Progenitor cell of endocrine pancreas (in vitro differentiated cells): ENCODE measurements around the gene TNRC6B. TPM values are rescaled to one million over a fixed set of nuclear protein-coding genes. Genes with fewer than 3 reads are reported as not detected.

Experiments
- DNase-seq: peaks from one replicate; pipeline ENCODE4 v3.0.0; 2021; ENCODE audit warnings: low spot score; ENCODE audit not compliant: unreplicated experiment
- H3K27ac Mint-ChIP-seq: 2 replicates; pipeline ENCODE4 v1.8.0; 2021; ENCODE audit warnings: mild to moderate bottlenecking, moderate library complexity, mixed read lengths
- H3K27me3 Mint-ChIP-seq: 2 replicates; pipeline ENCODE4 v1.8.0; 2021; ENCODE audit warnings: mixed read lengths
- H3K36me3 Mint-ChIP-seq: 2 replicates; pipeline ENCODE4 v1.8.0; 2022; ENCODE audit warnings: mixed read lengths; ENCODE audit not compliant: insufficient read depth
- H3K4me1 Mint-ChIP-seq: 2 replicates; pipeline ENCODE4 v1.8.0; 2021; ENCODE audit warnings: low read depth, mixed read lengths
- H3K4me3 Mint-ChIP-seq: 2 replicates; pipeline ENCODE4 v1.8.0; 2021; ENCODE audit warnings: low read depth, mild to moderate bottlenecking, moderate library complexity, mixed read lengths
- H3K9me3 Mint-ChIP-seq: 2 replicates; pipeline ENCODE4 v1.8.0; 2021; ENCODE audit warnings: low read depth, mixed read lengths
- total RNA-seq: library from RNA; stranded (reverse); gene quantifications from 2 replicates; pipeline ENCODE4 v1.2.1, GENCODE V29; 2021
- TF ChIP-seq, protein P1 (sequence below): fragments of 200-600 bp; sonication (generic); IDR thresholded peaks from one replicate; pipeline ENCODE4 v1.5.0; 2021; ENCODE audit warnings: antibody characterized with exemption, mild to moderate bottlenecking; ENCODE audit not compliant: unreplicated experiment

Gene TNRC6B
- total RNA-seq, 1 donor from 2014 or later: 73.2 TPM

DNA sequence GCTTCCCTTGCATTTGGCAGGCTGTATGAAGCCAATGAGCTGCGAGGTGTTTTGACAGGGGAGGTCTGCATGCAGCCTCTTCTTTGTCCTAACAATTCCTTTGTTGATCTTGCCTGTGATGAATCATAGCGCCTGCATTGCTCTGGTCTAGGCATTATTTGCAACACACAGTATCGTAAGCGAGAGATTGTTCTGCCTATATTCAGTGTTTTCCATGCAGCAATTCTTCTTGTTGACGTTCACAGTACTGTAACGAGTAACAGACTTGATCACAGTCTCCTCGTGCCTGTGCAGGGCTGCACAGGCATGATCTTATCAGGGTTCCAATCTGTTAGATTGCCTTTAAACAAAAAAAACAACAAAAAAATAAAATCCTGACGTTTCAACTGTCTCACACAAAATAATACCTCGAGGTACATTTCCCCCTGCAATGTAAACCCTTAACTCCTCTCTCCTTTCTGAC is 154.6 kb downstream of the TNRC6B start:
- Mint-ChIP-seq H3K36me3 (peaks cover 8% of the 10 kb centered on the region), H3K27ac (no peak overlapping the region), H3K4me1 (peaks cover 20% of the 10 kb centered on the region), H3K4me3 (no peak overlapping the region), H3K27me3 (no peaks in the 10 kb centered on the region), H3K9me3 (no peaks in the 10 kb centered on the region)
- no peak for DNase-seq
- TF ChIP-seq, protein P1, sequence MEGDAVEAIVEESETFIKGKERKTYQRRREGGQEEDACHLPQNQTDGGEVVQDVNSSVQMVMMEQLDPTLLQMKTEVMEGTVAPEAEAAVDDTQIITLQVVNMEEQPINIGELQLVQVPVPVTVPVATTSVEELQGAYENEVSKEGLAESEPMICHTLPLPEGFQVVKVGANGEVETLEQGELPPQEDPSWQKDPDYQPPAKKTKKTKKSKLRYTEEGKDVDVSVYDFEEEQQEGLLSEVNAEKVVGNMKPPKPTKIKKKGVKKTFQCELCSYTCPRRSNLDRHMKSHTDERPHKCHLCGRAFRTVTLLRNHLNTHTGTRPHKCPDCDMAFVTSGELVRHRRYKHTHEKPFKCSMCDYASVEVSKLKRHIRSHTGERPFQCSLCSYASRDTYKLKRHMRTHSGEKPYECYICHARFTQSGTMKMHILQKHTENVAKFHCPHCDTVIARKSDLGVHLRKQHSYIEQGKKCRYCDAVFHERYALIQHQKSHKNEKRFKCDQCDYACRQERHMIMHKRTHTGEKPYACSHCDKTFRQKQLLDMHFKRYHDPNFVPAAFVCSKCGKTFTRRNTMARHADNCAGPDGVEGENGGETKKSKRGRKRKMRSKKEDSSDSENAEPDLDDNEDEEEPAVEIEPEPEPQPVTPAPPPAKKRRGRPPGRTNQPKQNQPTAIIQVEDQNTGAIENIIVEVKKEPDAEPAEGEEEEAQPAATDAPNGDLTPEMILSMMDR: no peak

DNA sequence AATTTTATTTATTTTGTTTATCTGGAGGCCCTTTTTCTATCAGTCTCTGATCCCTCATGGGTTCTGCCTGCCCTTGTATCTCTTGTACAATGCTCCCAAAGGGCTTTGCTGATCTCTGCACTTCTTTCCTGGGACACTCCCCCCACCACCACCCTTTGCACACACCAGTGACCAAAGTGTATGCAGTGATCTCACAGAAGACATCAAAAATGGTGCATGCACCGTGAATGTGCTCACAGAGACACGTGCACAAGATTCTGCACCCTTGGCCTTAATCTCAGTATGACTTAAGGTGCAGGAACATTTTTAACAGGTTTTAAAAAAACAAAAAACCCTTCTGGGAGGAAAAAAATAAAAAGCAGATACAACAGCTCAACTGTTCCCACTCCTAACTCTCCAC is 156.3 kb downstream of the TNRC6B start:
- no peak for DNase-seq
- H3K27me3 Mint-ChIP-seq: no peaks in the 10 kb centered on the region
- peaks cover 5% of the 10 kb centered on the region for H3K4me1 Mint-ChIP-seq
- H3K4me3 Mint-ChIP-seq: no peak overlapping the region
- H3K9me3 Mint-ChIP-seq: no peaks in the 10 kb centered on the region
- H3K36me3 Mint-ChIP-seq: peaks cover 11% of the 10 kb centered on the region
- no peak overlapping the region for H3K27ac Mint-ChIP-seq
- TF ChIP-seq, protein P1: no peak

DNA sequence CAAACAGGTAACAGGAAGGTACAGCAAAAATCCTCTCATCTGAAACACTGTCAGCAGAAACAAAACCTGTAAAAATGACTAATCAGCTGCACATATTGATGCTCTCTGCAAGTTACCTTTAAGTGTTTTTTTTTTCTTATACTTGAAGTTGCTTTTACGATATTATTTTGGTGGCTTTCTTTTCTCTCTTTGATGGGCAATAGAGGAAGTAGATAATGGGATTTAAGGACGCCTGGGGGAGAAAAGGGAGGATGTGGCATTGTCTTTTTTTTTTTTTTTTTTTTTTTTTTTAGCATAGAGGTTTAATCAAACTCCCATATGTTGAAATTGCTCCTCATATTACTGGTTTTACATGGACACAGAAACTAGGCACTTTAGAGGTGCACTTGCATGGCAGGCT is 157.2 kb downstream of the TNRC6B start:
- no peak for DNase-seq
- TF ChIP-seq, protein P1: no peak
- H3K27me3 Mint-ChIP-seq: no peaks in the 10 kb centered on the region
- H3K27ac Mint-ChIP-seq: no peak overlapping the region
- no peak overlapping the region for H3K4me3 Mint-ChIP-seq
- peaks cover 11% of the 10 kb centered on the region for H3K36me3 Mint-ChIP-seq
- H3K4me1 Mint-ChIP-seq: peaks cover 5% of the 10 kb centered on the region
- H3K9me3 Mint-ChIP-seq: no peaks in the 10 kb centered on the region

DNA sequence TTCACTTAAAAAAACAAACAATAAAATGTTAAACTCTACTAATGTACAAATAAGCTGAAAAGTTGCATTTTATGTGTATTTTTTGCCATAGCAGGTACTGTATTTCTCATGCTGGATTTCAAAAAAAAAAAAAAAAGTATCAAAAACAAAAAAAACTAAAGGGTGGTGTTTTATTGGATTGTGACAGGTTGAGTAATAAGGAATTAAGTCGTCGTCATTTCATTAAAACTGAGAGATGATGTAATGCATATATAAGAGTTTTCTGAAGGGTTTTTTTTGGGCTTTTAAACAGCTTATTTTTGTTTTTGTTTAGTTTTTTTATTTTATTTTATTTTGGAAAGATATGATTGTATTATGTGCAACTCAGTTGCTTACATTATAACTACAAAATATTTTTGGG is 157.6 kb downstream of the TNRC6B start:
- Mint-ChIP-seq H3K4me3 (no peak overlapping the region), H3K27ac (no peak overlapping the region), H3K36me3 (peaks cover 11% of the 10 kb centered on the region), H3K27me3 (no peaks in the 10 kb centered on the region), H3K9me3 (no peaks in the 10 kb centered on the region), H3K4me1 (peaks cover 8% of the 10 kb centered on the region)
- no peak for DNase-seq
- TF ChIP-seq, protein P1: no peak

DNA sequence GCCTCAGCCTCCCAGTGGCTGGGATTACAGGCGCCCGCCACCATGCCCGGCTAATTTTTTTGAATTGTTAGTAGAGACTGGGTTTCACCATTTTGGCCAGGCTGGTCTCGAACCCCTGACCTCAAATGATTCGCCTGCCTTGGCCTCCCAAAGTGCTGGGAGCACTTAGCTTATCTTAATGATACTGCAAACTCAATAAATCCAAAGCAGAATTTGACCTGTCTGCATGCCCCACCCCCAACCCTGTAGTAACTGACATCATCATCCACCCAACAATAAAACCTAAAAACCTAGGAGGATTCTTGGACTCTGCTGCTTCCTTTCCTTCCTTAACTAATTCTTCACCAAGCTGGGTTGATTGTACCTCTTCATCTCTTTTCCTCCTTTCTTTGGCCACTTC is 162.3 kb downstream of the TNRC6B start:
- H3K4me3 Mint-ChIP-seq: no peak overlapping the region

More for the DNA sequence above, 162.3 kb downstream of the TNRC6B start:
- Mint-ChIP-seq H3K27me3 (no peaks in the 10 kb centered on the region), H3K9me3 (no peaks in the 10 kb centered on the region), H3K36me3 (peaks cover 5% of the 10 kb centered on the region), H3K4me1 (peaks cover 3% of the 10 kb centered on the region), H3K27ac (peak overlapping the region; percentile 18)
- TF ChIP-seq, protein P1: no peak
- DNase-seq: no peak
